ACHN (cell line): ENCODE data around the gene GNL2.
"Not testable (repeated sequence)": the region's sequence is repeated elsewhere in the genome, so short reads cannot be mapped to it uniquely, and the experiment has no call there.

ENCODE experiments used
- DNase-seq: peaks from one replicate; pipeline ENCODE4 v3.0.0-alpha.2; 2015
- in situ Hi-C: cut with HindIII; loops from 2 replicates; pipeline ENCODE4 v1.10.0; 2017; ENCODE audit warnings: low sequenced_read_pairs, low pct_ligation_motif_present, low pct_unique_long_range_greater_than_20kb

The GNL2 gene

GRCh38 chr1:37564892-37565291 is 30.8 kb downstream of the GNL2 start:
- in situ Hi-C loops: no loop called here
- DNase-seq: no peak

GRCh38 chr1:37562984-37563383 is 32.8 kb downstream of the GNL2 start:
- in situ Hi-C loops: no loop called here
- no peak for DNase-seq

DNA sequence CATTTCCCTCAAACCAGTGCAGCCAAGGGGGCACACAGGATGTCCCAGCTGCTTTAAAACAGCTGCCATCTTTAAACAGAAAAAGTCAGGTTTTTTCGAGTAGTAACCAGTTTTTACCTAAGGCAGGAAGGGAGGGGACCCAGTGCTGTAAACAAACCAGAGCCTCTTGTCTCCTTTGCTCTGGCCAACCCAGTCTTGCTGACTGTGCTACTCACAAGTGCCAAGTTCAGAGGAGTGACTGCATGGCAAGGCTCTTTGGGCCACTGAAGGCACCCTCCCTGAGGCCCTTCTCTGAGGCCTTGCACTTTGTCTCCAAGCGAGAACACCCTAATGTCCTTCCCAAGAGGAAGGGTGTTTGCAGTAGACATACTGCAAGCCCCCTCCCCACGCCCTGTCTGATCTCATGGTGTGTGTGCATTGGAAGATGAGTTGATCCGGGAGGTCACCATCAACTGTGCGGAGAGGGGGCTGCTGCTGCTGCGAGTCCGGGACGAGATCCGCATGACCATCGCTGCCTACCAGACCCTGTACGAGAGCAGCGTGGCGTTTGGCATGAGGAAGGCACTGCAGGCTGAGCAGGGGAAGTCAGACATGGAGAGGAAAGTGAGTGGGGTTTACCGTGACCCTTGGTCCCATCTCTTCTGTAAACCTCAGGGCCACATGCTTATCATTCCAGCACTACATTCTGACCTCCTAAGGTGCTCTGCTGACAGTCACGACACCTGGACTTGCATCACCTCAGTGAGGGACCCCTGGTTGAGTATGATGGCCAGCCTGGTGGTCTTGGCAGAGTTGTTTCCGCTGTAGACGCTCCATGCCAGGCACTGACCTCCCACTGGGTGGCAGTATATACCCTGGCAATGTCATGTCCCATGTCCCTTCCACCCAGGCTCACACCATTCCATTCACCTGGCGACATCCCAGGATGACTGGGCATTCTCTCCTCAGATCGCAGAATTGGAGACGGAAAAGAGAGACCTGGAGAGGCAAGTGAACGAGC is 34.3 kb downstream of the GNL2 start:
- DNase-seq: peak; percentile 12
- in situ Hi-C loops: no loop called here

DNA sequence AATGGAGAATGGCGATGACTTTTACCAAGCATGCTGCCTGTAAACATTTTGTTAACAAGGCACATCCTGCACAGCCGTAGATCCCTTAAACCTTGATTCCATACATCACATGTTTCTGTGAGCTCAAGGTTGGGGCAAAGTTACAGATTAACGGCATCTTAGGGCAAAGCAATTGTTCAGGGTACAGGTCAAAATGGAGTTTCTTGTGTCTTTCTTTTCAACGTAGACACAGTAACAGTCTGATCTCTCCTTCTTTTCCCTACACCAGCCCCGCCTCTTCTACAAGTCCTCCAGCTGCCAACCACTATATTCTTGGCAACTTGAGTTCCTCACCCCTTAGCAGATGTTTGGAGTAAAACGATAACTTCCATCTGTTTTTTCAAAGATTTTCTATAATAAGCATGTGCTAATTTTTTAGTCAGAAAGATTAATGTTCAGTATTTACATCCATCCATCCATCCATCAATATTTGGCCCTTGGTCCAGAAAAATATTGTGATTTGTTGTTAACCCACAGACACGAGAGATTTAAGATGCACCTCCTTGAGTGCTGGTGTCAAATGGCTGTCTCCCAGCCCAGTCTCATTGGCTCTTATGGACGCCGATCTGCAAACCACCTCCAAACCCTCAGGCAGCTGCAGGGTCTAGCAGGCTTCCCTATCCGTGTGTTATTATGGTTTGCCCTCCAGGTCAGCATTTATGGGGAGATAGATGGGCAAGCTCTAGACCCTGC is 35.2 kb downstream of the GNL2 start:
- DNase-seq: no peak
- in situ Hi-C loops: no loop called here

DNA sequence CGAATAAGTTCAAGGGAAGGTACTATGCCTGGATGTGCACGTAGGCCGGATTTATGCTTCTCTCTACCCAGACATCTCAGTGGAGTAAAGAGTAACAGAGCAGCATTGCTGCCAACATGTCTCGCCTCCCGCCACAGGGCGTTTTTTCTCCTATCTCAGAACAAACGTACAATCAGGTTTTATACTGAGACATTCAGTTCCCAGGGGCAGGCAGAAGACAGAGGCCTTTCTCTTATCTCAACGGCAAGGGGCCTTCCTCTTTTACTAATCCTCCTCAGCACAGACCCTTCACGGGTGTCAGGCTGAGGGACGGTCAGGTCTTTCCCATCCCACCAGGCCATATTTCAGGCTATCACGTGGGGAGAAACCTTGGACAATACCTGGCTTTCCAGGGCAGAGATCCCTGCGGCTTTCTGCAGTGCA is 35.8 kb downstream of the GNL2 start:
- DNase-seq, in situ Hi-C loops: not testable (repeated sequence)

GRCh38 chr1:37559080-37559479 is 36.7 kb downstream of the GNL2 start:
- in situ Hi-C loops: no loop called here
- DNase-seq: no peak

GRCh38 chr1:37558411-37558810 is 37.3 kb downstream of the GNL2 start:
- no peak for DNase-seq
- in situ Hi-C loops: no loop called here

DNA sequence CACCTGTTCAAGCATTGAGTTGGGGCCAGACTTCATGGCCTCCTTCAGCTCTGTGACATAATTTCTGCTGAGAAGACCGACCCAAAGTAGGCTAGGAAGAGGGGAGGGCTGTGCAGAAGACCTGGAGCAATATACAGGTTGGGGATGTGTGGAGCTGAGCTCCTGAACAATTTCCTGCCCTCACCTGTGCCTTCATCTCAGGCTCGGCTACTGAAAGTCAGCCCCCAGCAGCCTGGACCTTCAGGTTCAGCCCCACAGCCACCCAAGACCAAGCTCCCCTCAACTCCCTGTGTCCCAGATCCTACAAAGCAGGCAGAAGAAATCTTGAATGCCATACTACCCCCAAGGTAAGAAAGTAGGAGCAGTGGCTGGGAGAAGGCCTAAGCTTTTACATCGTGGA is 38.3 kb downstream of the GNL2 start:
- in situ Hi-C loops: no loop called here

GRCh38 chr1:37556712-37557196 is 39.0 kb downstream of the GNL2 start, which contains the start of gene DNALI1:
Gene DNALI1, plus strand, starts transcription at chr1:37556940. Its CDS starts 55 bp downstream, at chr1:37556995.
- peak; percentile 81 for DNase-seq
- in situ Hi-C loops: no loop called here

More for the DNA sequence above, 38.3 kb downstream of the GNL2 start:
- no peak for DNase-seq

- DNase-seq: peak; percentile 91
- in situ Hi-C loops: no loop called here
Observed at GRCh38 chr1:37553927-37554808, 41.6 kb downstream of the GNL2 start, which contains the start of gene SNIP1. Gene SNIP1, minus strand, starts transcription at chr1:37554293. Its CDS starts 64 bp downstream, at chr1:37554229.

GRCh38 chr1:37553598-37553926 is 42.2 kb downstream of the GNL2 start:
- in situ Hi-C loops: no loop called here
- peak; percentile 3 for DNase-seq

GRCh38 chr1:37549341-37549740 is 46.4 kb downstream of the GNL2 start:
- in situ Hi-C loops: no loop called here
- DNase-seq: no peak

DNA sequence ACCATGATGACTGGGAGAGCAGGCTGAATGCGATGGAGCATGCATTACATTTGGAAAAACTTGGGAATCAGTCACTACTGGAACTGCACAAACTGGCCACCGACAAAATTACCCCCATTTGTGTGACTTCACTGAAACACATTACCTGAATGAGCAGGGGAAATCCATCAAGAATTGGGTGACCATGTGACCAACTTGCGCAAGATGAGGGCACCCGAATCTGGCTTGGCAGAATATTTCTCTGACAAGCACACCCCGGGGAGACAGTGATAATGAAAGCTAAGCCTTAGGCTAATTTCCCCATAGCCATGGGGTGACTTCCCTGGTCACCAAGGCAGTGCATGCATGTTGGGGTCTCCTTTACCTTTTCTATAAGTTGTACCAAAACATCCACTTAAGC is 50.7 kb downstream of the GNL2 start:
- in situ Hi-C loops: no loop called here
- DNase-seq: no peak

GRCh38 chr1:37544530-37544929 is 51.2 kb downstream of the GNL2 start:
- no peak for DNase-seq
- in situ Hi-C loops: no loop called here

- DNase-seq: no peak
- in situ Hi-C loops: no loop called here
Observed at GRCh38 chr1:37540036-37540785, 55.5 kb downstream of the GNL2 start.

GRCh38 chr1:37539154-37539553 is 56.6 kb downstream of the GNL2 start:
- DNase-seq, in situ Hi-C loops: not testable (repeated sequence)

- in situ Hi-C loops: no loop called here
- no peak for DNase-seq
Observed at GRCh38 chr1:37537378-37537777, 58.4 kb downstream of the GNL2 start.
